NCI-H524 (cell line): ENCODE measurements around the gene CALCOCO2.
"Not testable (repeated sequence)": the region's sequence is repeated elsewhere in the genome, so short reads cannot be mapped to it uniquely, and the experiment has no call there.

Experiments
- DNase-seq, 2 experiments: peaks; one replicate each; lab custom pipeline; 2025; lab: John Stamatoyannopoulos, UW

The CALCOCO2 gene

DNA sequence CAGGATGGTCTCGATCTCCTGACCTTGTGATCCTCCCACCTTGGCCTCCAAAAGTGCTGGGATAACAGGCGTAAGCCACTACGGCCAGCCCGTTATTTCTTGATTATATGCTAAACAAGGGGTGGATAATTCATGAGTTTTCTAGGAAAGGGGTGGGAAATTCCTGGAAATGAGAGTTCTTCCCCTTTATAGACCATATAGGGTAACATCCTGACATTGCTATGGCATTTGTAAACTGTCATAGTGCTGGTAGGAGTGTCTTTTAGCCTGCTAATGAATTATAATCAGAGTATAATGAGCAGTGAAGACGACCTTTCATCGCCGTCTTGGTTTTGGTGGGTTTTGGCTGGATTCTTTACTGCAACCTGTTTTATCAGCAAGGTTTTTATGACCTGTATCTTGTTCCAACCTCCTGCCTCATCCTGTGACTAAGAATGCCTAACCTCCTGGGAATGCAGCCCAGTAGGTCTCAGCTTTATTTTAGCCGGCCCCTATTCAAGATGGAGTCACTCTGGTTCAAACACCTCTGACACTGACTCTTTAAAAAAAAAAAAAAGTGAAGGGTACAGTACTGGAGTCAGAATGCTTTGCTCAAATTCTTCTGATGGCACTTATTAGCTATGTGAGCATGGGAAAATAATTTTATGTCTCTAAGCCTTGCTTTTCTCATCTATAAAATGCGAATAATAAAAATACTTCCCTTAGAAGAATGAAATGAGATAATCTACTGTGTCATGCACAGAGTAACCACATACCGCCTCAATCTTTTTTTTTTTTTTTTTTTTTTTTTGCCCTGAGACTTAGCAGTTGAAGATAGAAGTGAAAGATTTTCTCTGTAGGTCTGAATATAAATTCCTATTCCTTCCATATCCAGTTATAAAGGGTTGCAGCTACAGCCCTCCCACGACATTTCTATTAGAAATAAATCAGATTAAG is 5.1 kb upstream of the CALCOCO2 start:
- no peak for DNase-seq

DNA sequence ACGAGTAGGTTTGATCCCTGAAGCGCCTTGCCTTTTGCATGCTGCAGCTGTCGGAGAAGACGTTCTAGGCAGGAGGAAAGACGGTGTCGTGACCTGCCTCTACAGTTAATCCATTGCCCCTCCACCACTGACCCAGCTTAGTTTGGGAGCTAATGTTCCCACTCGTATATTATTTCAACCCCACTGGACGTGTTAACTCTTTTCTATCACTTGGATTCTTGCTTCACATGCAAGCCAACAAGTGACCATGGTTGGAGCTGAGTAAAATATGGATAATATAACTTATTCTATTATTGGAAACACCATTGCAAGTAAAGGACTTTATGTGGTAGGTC is 681 bp downstream of the CALCOCO2 start:
- no peak for DNase-seq

DNA sequence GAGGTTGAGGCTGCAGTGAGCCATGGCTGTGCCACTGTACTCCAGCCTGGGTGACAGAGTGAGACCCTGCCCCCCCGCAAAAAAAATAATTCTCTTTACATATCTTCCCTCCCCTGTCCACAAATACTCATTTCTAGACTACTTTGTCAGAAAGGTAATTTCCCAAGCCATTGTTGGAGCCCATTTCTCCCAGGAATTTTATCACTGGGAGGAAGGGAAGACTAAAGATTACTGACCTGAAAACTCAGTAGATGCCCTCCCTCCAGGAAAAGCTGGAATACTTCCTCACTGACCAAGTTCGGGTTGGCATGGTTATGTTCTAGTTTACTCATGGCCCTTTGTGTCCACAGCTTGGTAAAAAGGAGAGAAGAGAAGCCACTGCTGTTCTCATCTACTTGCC is 4.1 kb downstream of the CALCOCO2 start:
- DNase-seq = no peak

- peak; percentile 81 to 95 for DNase-seq
Measured at GRCh38 chr17:48835971-48836370, 5.1 kb downstream of the CALCOCO2 start.

DNA sequence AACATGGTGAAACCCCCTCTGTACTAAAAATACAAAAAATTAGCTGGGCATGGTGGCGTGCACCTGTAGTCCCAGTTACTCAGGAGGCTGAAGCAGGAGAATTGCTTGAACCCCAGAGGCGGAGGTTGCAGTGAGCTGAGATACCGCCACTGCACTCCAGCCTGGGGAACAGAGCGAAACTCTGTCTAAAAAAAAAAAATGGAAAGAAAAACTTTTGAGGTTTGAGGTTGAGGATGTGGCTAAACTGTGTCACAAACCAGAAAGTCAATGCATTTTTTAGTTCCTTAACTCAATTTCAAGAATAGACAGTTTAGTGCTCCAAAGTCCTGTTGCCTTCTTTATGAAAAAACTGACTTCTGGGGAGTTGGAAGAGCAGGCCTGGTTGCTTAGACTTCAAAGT is 6.6 kb downstream of the CALCOCO2 start:
- DNase-seq = not testable (repeated sequence)

GRCh38 chr17:48840441-48840840 is 9.6 kb downstream of the CALCOCO2 start:
- no peak for DNase-seq

DNA sequence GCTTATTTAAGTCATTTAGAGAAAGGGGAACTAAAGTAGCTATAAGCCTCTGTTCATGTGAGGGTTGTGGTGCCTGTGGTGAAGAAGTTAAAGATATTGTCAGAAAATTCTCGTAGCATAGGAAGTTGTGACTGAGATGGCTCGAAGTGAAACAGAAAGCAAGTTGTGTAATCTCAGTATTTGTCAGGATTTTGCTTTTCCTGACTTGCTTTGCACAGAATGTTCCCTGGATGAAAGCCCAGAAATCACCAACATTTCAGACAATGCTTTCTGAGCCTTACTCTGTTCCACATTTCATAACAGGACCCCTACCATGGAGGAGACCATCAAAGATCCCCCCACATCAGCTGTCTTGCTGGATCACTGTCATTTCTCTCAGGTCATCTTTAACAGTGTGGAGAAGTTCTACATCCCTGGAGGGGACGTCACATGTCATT is 10.6 kb downstream of the CALCOCO2 start:
- DNase-seq = no peak

GRCh38 chr17:48842746-48843145 is 11.9 kb downstream of the CALCOCO2 start:
- DNase-seq = no peak

DNA sequence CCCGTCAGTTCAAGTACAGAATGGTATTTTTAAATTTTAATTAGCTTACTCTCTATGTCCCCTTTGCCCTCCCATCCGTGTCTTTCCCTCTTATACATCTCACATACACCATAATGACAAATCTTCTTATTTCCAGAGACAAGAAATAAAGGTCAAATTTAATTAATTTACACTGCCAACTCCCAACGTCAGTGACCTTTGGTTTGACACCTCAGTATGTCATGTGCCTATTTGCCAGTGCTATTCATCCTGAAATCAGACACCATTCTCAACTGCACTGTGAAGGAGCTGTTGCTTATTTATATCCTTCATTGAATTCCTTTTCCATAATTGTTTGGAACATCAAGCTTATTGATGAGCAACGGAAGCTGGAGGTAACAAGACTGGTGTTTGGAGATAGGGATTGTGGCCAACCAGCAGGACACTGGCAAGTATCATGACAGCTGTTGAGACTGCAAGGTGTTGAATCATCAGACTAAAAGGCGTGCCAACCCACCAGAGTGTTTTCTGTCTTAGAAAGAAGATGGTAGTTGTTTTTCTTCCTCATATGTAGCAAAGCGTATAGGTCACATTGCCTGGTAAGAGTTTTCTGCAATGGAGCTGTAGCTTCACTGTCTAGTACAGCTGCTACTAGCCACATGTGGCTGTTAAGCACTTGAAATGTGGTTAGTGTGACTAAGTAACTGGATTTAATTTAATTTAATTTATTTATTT is 12.5 kb downstream of the CALCOCO2 start:
- DNase-seq = no peak

- DNase-seq = no peak
Measured at GRCh38 chr17:48850792-48851323, 20.0 kb downstream of the CALCOCO2 start.

DNA sequence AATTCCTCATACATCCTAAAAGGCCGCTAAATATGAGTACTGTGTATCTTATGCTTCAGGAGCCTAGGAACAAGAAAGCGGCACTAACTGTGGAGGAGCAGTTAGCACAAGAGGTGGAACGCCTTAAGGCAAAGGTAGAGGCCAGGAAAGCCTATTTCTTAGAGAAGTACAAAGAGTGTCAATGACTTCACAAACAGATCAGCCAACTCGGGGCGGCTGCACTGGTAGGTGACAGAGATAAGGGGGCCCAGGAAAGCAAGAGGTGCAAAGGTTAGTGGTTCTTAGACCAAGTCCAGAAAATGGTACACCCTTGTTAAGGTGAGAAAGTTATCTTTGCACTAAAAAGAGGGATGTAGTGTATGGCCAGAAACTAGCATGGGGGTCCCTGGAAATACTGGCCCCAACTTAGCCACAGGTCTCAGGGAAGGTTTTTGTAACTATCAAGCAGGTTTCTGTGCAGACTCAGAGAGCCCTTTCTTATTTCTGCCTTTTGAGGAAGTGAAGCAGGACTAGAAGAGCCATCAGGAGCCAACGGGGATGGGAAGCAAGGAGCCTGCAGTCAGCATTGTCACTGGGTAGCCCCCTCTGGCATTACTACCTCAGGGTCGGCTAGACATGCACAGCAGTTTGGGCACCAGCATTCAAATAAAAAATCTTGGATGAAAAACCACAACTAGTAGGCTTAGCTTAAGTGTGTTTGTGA is 24.1 kb downstream of the CALCOCO2 start:
- DNase-seq = no peak

DNA sequence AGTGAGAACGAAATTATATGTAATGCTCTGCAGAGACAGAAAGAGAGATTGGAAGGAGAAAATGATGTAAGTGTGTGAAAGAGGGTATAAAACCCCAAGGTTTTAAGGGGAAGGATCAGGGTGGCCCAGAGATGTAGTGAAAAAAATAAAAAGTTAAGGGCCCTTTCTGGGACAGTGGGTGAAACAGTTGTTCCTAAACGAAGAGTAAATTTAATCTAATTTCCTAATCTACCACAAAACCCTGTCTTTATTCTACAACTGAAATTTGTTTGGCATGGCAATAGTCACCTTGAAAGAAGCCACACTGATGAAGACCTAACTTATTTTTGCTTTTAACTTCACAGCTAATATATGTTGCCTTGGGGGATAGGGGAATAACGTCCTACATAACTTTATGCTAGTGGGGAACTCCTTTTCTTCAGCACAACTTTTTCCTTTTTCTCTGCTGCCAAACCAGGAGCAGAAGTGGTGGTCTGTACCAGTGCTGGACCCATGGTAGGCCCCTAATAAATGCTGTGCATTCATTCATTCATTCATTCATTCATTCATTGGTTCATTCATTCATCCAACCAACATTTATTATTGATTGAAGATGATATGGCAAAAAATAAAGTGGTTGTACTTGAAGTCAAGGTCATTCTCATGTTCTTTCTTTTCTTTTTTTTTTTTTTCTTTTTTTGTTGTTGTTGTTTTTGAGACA is 25.4 kb downstream of the CALCOCO2 start:
- DNase-seq = no peak

- peak in 1 of 2 experiments; percentile 73 for DNase-seq
Measured at GRCh38 chr17:48860034-48860433, 29.2 kb downstream of the CALCOCO2 start.

- DNase-seq = no peak
Measured at GRCh38 chr17:48860456-48860855, 29.6 kb downstream of the CALCOCO2 start.

- DNase-seq = peak in 1 of 2 experiments; percentile 65
Measured at GRCh38 chr17:48868916-48869500, 38.2 kb downstream of the CALCOCO2 start.

GRCh38 chr17:48869821-48870318 is 39.0 kb downstream of the CALCOCO2 start:
- DNase-seq = peak; percentile 87 to 98

GRCh38 chr17:48871035-48871550 is 40.3 kb downstream of the CALCOCO2 start:
- DNase-seq = no peak

GRCh38 chr17:48871551-48872351 is 40.9 kb downstream of the CALCOCO2 start:
- DNase-seq = peak; percentile 80 to 92

GRCh38 chr17:48872409-48872808 is 41.6 kb downstream of the CALCOCO2 start:
- DNase-seq = not testable (repeated sequence)

GRCh38 chr17:48873209-48873608 is 42.4 kb downstream of the CALCOCO2 start:
- no peak for DNase-seq
